ENCODE measurements around the gene ZNF778.
"Not testable (repeated sequence)": the region's sequence is repeated elsewhere in the genome, so short reads cannot be mapped to it uniquely, and the experiment has no call there.

Gene ZNF778

DNA sequence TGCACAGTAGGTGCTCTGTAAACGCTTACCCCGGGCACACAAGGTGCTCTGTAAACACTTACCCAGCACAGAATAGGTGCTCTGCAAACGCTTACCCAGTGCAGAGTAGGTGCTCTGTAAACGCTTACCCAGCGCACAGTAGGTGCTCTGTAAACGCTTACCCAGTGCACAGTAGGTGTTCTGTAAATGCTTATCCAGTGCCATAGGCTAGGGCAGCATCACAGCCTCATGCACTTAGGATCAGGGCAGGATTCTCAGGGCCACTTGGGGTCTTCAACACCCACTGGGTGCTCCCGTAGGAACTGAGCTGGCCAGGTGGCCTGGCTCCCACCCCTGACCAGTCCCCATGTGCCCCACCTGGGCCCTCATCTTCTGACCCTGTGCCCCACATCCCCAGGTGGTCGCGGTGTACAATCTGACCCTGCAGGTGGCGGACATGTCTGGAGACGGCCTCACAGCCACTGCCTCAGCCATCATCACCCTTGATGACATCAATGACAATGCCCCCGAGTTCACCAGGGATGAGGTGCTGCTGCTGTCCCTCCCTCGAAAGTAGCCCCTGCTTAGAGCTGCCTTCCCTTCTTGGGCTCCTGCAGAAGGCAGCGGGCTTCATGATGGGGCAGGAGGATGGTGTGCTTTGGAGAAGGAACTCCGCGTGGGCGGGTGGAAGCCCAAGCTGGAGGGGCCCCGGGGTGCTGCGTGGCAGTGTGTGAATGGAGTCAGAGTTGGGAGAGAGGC is 30.3 kb upstream of the ZNF778 start:
- no peak overlapping the region for H3K27ac ChIP-seq (replicated peaks)
- TF ChIP-seq, protein P1, sequence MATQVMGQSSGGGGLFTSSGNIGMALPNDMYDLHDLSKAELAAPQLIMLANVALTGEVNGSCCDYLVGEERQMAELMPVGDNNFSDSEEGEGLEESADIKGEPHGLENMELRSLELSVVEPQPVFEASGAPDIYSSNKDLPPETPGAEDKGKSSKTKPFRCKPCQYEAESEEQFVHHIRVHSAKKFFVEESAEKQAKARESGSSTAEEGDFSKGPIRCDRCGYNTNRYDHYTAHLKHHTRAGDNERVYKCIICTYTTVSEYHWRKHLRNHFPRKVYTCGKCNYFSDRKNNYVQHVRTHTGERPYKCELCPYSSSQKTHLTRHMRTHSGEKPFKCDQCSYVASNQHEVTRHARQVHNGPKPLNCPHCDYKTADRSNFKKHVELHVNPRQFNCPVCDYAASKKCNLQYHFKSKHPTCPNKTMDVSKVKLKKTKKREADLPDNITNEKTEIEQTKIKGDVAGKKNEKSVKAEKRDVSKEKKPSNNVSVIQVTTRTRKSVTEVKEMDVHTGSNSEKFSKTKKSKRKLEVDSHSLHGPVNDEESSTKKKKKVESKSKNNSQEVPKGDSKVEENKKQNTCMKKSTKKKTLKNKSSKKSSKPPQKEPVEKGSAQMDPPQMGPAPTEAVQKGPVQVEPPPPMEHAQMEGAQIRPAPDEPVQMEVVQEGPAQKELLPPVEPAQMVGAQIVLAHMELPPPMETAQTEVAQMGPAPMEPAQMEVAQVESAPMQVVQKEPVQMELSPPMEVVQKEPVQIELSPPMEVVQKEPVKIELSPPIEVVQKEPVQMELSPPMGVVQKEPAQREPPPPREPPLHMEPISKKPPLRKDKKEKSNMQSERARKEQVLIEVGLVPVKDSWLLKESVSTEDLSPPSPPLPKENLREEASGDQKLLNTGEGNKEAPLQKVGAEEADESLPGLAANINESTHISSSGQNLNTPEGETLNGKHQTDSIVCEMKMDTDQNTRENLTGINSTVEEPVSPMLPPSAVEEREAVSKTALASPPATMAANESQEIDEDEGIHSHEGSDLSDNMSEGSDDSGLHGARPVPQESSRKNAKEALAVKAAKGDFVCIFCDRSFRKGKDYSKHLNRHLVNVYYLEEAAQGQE (IDR thresholded peaks at IDR 0.05; ENCODE audit: insufficient replicate concordance, low read depth), result no peak
- TF ChIP-seq SPI1 (IDR thresholded peaks at IDR 0.05; ENCODE audit: borderline replicate concordance, low read depth) (no peak), POLR2AphosphoS5 (IDR thresholded peaks at IDR 0.05; ENCODE audit: low read depth) (no peak), GABPA (IDR thresholded peaks at IDR 0.05; ENCODE audit: low read depth) (no peak)
- TF ChIP-seq, protein P2, sequence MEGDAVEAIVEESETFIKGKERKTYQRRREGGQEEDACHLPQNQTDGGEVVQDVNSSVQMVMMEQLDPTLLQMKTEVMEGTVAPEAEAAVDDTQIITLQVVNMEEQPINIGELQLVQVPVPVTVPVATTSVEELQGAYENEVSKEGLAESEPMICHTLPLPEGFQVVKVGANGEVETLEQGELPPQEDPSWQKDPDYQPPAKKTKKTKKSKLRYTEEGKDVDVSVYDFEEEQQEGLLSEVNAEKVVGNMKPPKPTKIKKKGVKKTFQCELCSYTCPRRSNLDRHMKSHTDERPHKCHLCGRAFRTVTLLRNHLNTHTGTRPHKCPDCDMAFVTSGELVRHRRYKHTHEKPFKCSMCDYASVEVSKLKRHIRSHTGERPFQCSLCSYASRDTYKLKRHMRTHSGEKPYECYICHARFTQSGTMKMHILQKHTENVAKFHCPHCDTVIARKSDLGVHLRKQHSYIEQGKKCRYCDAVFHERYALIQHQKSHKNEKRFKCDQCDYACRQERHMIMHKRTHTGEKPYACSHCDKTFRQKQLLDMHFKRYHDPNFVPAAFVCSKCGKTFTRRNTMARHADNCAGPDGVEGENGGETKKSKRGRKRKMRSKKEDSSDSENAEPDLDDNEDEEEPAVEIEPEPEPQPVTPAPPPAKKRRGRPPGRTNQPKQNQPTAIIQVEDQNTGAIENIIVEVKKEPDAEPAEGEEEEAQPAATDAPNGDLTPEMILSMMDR (IDR thresholded peaks at IDR 0.05; ENCODE audit: insufficient read depth, low read length), result no peak
- no peak overlapping the region for H3K4me3 ChIP-seq (replicated peaks; ENCODE audit: insufficient read depth, low read length)
- no peaks in the 10 kb centered on the region for H3K27me3 ChIP-seq (ENCODE audit: insufficient read depth, poor library complexity, severe bottlenecking)
- DNase-seq (ENCODE audit: low read depth in 1 of 2, low spot score in 1 of 2), result peak in 1 of 2 experiments; percentile 22

DNA sequence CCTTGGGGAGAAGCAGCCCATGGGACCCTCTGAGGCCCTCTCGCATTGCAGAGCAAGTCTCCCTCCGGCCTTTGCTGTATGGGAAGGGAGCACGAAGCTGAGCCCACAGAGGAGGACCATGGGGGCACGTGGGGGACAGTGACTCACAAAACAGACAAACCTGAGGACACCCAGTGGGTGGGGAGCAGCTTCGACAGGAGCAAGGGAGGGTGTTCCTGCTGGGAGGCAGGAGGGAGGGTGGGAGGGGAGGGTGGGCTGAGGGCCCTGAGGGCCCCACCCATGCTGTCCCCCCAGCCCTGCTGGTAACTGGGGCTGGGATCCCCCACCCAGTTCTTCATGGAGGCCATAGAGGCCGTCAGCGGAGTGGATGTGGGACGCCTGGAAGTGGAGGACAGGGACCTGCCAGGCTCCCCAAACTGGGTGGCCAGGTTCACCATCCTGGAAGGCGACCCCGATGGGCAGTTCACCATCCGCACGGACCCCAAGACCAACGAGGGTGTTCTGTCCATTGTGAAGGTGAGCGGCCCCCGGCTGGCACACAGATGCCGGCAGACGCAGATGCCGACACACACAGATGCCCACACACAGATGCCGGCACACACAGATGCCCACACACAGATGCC is 29.6 kb upstream of the ZNF778 start:
- TF ChIP-seq GABPA (IDR thresholded peaks at IDR 0.05; ENCODE audit: low read depth) (no peak), SPI1 (IDR thresholded peaks at IDR 0.05; ENCODE audit: borderline replicate concordance, low read depth) (no peak), POLR2AphosphoS5 (IDR thresholded peaks at IDR 0.05; ENCODE audit: low read depth) (no peak)
- TF ChIP-seq, protein P2 (IDR thresholded peaks at IDR 0.05; ENCODE audit: insufficient read depth, low read length), result no peak
- DNase-seq (ENCODE audit: low read depth in 1 of 2, low spot score in 1 of 2), result no peak
- Histone ChIP-seq H3K4me3 (replicated peaks; ENCODE audit: insufficient read depth, low read length) (no peak overlapping the region), H3K27ac (replicated peaks) (no peak overlapping the region), H3K27me3 (ENCODE audit: insufficient read depth, poor library complexity, severe bottlenecking) (no peaks in the 10 kb centered on the region)

DNA sequence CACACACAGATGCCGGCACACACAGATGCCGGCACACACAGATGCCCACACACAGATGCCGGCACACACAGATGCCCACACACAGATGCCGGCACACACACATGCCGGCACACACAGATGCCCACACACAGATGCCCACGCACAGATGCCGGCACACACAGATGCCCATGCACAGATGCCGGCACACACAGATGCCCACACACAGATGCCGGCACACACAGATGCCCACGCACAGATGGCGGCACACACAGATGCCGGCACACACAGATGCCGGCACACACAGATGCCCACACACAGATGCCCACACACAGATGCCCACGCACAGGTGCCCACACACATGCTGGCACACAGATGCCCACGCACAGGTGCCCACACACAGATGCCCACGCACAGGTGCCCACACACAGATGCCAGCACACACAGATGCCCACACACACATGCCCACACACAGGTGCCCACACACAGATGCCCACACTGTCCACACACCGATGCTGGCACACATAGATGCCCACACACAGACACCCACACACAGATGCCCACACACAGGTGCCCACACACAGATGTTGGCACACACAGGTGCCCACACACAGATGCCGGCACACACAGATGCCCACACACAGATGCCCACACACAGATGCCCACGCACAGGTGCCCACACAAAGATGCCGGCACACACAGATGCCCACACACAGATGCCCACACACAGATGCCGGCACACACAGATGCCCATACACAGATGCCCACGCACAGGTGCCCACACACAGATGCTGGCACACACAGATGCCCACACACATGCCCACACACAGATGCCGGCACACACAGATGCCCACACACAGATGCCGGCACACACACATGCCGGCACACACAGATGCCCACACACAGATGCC is 28.8 kb upstream of the ZNF778 start:
- H3K27ac ChIP-seq (replicated peaks); H3K27me3 ChIP-seq (ENCODE audit: insufficient read depth, poor library complexity, severe bottlenecking); H3K4me3 ChIP-seq (replicated peaks; ENCODE audit: insufficient read depth, low read length); DNase-seq (ENCODE audit: low read depth in 1 of 2, low spot score in 1 of 2): not testable (repeated sequence)

DNA sequence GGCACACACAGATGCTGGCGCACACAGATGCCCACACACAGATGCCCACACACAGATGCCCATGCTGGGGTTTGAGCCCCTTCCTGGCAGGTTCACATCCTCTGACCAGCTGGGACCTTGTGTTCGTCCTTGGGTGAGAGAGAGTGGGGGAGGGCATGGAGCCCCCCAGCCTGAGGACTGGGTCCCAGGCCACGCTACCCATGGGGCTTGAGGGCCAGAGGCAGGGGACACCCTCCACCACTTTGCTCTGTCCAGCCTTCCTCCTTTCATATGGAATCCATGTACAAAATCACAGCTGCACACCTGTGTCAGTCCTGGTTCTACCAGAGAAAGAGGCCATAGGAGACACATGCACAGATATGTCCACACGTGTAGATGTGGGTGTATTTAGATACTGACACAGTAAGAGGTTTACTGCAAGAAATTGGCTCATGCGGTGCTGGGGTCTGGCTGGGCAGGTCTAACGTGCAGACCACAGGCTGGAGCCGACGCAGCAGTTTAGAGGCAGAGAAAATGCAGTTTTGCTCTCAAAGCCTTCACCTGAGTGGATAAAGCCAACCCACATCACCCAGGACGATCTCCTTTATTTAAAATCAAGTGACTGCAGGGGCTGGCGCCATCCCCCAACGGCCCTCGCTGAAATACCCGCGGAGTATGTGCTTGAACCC is 28.0 kb upstream of the ZNF778 start:
- DNase-seq (ENCODE audit: low read depth in 1 of 2, low spot score in 1 of 2), result no peak
- TF ChIP-seq, protein P2 (IDR thresholded peaks at IDR 0.05; ENCODE audit: insufficient read depth, low read length), result no peak
- TF ChIP-seq GABPA (IDR thresholded peaks at IDR 0.05; ENCODE audit: low read depth) (no peak), SPI1 (IDR thresholded peaks at IDR 0.05; ENCODE audit: borderline replicate concordance, low read depth) (no peak), POLR2AphosphoS5 (IDR thresholded peaks at IDR 0.05; ENCODE audit: low read depth) (no peak)
- TF ChIP-seq, protein P1 (IDR thresholded peaks at IDR 0.05; ENCODE audit: insufficient replicate concordance, low read depth), result no peak
- H3K4me3 ChIP-seq (replicated peaks; ENCODE audit: insufficient read depth, low read length), result no peak overlapping the region
- no peaks in the 10 kb centered on the region for H3K27me3 ChIP-seq (ENCODE audit: insufficient read depth, poor library complexity, severe bottlenecking)
- no peak overlapping the region for H3K27ac ChIP-seq (replicated peaks)

Measured in HL-60 (cell line).